GM12878 (cell line): Measurements from ENCODE around the gene OR51B4. TPM values are rescaled to one million over a fixed set of nuclear protein-coding genes. Genes with fewer than 3 reads are reported as not detected.

Source experiments
- ATAC-seq: fragments of 200-7000 bp; cut with Tn5 transposase; 3 replicates; pipeline ENCODE4 v1.9.1; 2020; ENCODE audit warnings: mild to moderate bottlenecking, moderate library complexity
- BruUV-seq: library from RNA; stranded (reverse); fragments of 400-500 nt; replicated peaks from 2 replicates; lab custom pipeline; 2021; lab: Mats Ljungman, UMichigan
- CTCF ChIA-PET: fragments of 300-600 bp; sonication (Branson Sonifier 250); formaldehyde crosslinking; extraction: SDS; loops from one replicate; lab custom pipeline; 2021; ENCODE audit warnings: inconsistent platforms; lab: Yijun Ruan, JAX
- POLR2A ChIA-PET: fragments of 350-600 bp; formaldehyde crosslinking; extraction: SDS; loops from one replicate; lab custom pipeline; 2021; ENCODE audit warnings: inconsistent platforms; lab: Charles Lee
- RAD21 ChIA-PET: fragments of 300-600 bp; sonication (Branson Sonifier 250); formaldehyde crosslinking; loops from one replicate; lab custom pipeline; 2023; ENCODE audit warnings: antibody characterized with exemption; ENCODE audit not compliant: unreplicated experiment; lab: Charles Lee
- SMC1A ChIA-PET: fragments of 300-600 bp; sonication (Branson Sonifier 250); formaldehyde crosslinking; loops from one replicate; lab custom pipeline; 2023; ENCODE audit not compliant: unreplicated experiment, uncharacterized antibody; lab: Charles Lee
- DNase-seq: peaks from one replicate; pipeline ENCODE4 v3.0.0-alpha.2; 2011; ENCODE audit warnings: low read depth, low spot score
- FAIRE-seq: peaks from 3 replicates; lab custom pipeline; 2011; peaks lifted over from hg19 to GRCh38; lab: Jason Lieb, UNC
- H2AFZ ChIP-seq: 2 replicates; pipeline ENCODE4 v1.6.0; 2011; ENCODE audit warnings: low read depth, low read length, control low read depth; ENCODE audit not compliant: control insufficient read depth
- H3K27ac ChIP-seq: 2 replicates; pipeline ENCODE4 v1.5.1; 2011; ENCODE audit warnings: control low read depth; ENCODE audit not compliant: control insufficient read depth, insufficient read depth
- H3K27me3 ChIP-seq, 2 experiments: replicated peaks in 1 of 2; 2 replicates each; pipeline versions ENCODE4 v1.6.0 to v1.6.1; 2011; ENCODE audit warnings: low read length in 1 of 2; ENCODE audit not compliant: control insufficient read depth in 2 of 2, insufficient read depth in 2 of 2
- H3K36me3 ChIP-seq, 2 experiments: 2 replicates each; pipeline ENCODE4 v1.5.1; 2011; ENCODE audit warnings: low read length in 1 of 2; ENCODE audit not compliant: control insufficient read depth in 2 of 2, insufficient read depth in 2 of 2
- H3K4me1 ChIP-seq: 2 replicates; pipeline ENCODE4 v1.6.1; 2011; ENCODE audit warnings: mild to moderate bottlenecking, low read length, moderate library complexity, mixed read lengths; ENCODE audit not compliant: control insufficient read depth, insufficient read depth
- H3K4me2 ChIP-seq: 2 replicates; pipeline ENCODE4 v1.6.0; 2011; ENCODE audit warnings: control low read depth; ENCODE audit not compliant: control insufficient read depth, insufficient read depth
- H3K4me3 ChIP-seq: fragments of 200-600 bp; sonication (generic); 2 replicates; pipeline ENCODE4 v1.5.1; 2016
- H3K79me2 ChIP-seq: 2 replicates; pipeline ENCODE4 v1.6.0; 2011; ENCODE audit warnings: low read length; ENCODE audit not compliant: control insufficient read depth, insufficient read depth
- H3K9ac ChIP-seq: 2 replicates; pipeline ENCODE4 v1.8.0; 2011; ENCODE audit warnings: low read length, control low read depth, mixed read lengths; ENCODE audit not compliant: control insufficient read depth, insufficient read depth
- H3K9me3 ChIP-seq: replicated peaks from 3 replicates; pipeline ENCODE4 v1.5.1; 2011; ENCODE audit warnings: mild to moderate bottlenecking, low read length; ENCODE audit not compliant: control insufficient read depth, insufficient read depth
- H4K20me1 ChIP-seq: 2 replicates; pipeline ENCODE4 v1.6.0; 2011; ENCODE audit not compliant: control insufficient read depth, insufficient read depth
- ATF7 ChIP-seq: fragments of 450-650 bp; IDR thresholded peaks from 2 replicates; pipeline ENCODE4 v1.6.1; 2016; ENCODE audit warnings: low read depth, mild to moderate bottlenecking
- FOXK2 ChIP-seq: fragments of 450-650 bp; IDR thresholded peaks from 2 replicates; pipeline ENCODE4 v1.6.1; 2017; ENCODE audit warnings: mild to moderate bottlenecking, moderate library complexity
- HDGF ChIP-seq: fragments of 450-650 bp; IDR thresholded peaks from 2 replicates; pipeline ENCODE4 v1.6.1; 2016; ENCODE audit warnings: antibody characterized with exemption
- IRF5 ChIP-seq: fragments of 450-650 bp; IDR thresholded peaks from 2 replicates; pipeline ENCODE4 v1.6.1; 2017; ENCODE audit warnings: borderline replicate concordance
- KDM1A ChIP-seq: fragments of 200-600 bp; sonication (generic); IDR thresholded peaks from 2 replicates; pipeline ENCODE4 v1.6.1; 2016; ENCODE audit warnings: borderline replicate concordance
- PAX5 ChIP-seq: IDR thresholded peaks from 2 replicates; pipeline ENCODE4 v1.6.1; 2011; ENCODE audit warnings: low read depth, low read length, borderline replicate concordance
- PKNOX1 ChIP-seq: fragments of 450-650 bp; IDR thresholded peaks from 2 replicates; pipeline ENCODE4 v1.6.1; 2016; ENCODE audit warnings: mild to moderate bottlenecking
- SMARCA5 ChIP-seq: fragments of 450-650 bp; IDR thresholded peaks from 2 replicates; pipeline ENCODE4 v1.6.1; 2017; ENCODE audit warnings: mild to moderate bottlenecking
- STAT1 ChIP-seq: fragments of 450-650 bp; conservative IDR thresholded peaks from 2 replicates; pipeline ENCODE4 v1.6.1; 2014; ENCODE audit warnings: antibody characterized with exemption, mild to moderate bottlenecking
- TARDBP ChIP-seq: IDR thresholded peaks from 2 replicates; pipeline ENCODE4 v1.6.1; 2016; ENCODE audit warnings: borderline replicate concordance
- ZNF207 ChIP-seq: fragments of 450-650 bp; IDR thresholded peaks from 2 replicates; pipeline ENCODE4 v1.6.1; 2014; ENCODE audit warnings: antibody characterized with exemption, mild to moderate bottlenecking, borderline replicate concordance
- ZNF274 ChIP-seq: IDR thresholded peaks from one replicate; pipeline ENCODE4 v1.8.0; 2011; ENCODE audit not compliant: insufficient read length, insufficient read depth
- WGBS: methylation state at CpG from one replicate; pipeline ENCODE4 v1.1.6; 2016; ENCODE audit warnings: low lambda C conversion rate; ENCODE audit not compliant: insufficient replicate concordance, insufficient coverage; ENCODE audit errors: missing lambda C conversion rate; 5-methylcytosine and 5-hydroxymethylcytosine counted together
- in situ Hi-C: fragments of 300-500 bp; cut with MboI; formaldehyde crosslinking; loops from 9 replicates; pipeline ENCODE4 v1.14.3; 2018; ENCODE audit warnings: mixed read lengths
- intact Hi-C: fragments of 100-400 bp; cut with micrococcal nuclease; formaldehyde crosslinking; loops from one replicate; pipeline ENCODE4 v1.14.2; 2022; ENCODE audit not compliant: unreplicated experiment
- polyA plus RNA-seq, 11 experiments: library from polyadenylated mRNA; depleted of rRNA in 4 of 11; unstranded in 6 of 11; stranded (reverse) in 5 of 11; fragments of >200 nt; fragmentation: Nextera tagmentation in 4 of 11; fragmentation: Illumina TruSeq in 1 of 11; extraction: Ambion mirVana in 4 of 11; extraction: Trizol in 1 of 11; gene quantifications; 1 replicate in 1 of 11; 2 replicates in 10 of 11; pipeline versions ENCODE4 v1.2.1 to v1.2.3, GENCODE V29; 2011 to 2016; ENCODE audit warnings: inconsistent platforms in 2 of 11, missing spikeins in 2 of 11, low read depth in 1 of 11
- total RNA-seq, 4 experiments: library from RNA; depleted of rRNA in 3 of 4; stranded (reverse); fragments of >200 nt in 3 of 4; fragmentation: Illumina TruSeq in 1 of 4; extraction: Trizol in 1 of 4; gene quantifications; 2 replicates each; pipeline versions ENCODE4 v1.2.1 to v1.2.3, GENCODE V29; 2013 to 2021
- TF ChIP-seq, protein P1 (sequence below): IDR thresholded peaks from 2 replicates; pipeline ENCODE4 v1.6.1; 2011; ENCODE audit warnings: borderline replicate concordance, low read depth, mild to moderate bottlenecking, moderate library complexity, mixed read lengths, low read length; ENCODE audit not compliant: insufficient read depth; ENCODE audit errors: extremely low read length

Gene OR51B4
- total and polyA plus RNA-seq, 10 of the 15 experiments (the other 5 are each of a cell fraction or from before 2014, with no cell fraction given): 0.23 to 2.1 TPM; not detected in 8

- intact Hi-C loops: no loop called here
- POLR2A ChIA-PET: no interaction called here
- no peaks in the 10 kb centered on the region for H3K9me3 ChIP-seq
- no peak; the same call in 2 of the 3 replicates for ATAC-seq
- no TSS peak for BruUV-seq
- H3K4me2 ChIP-seq: no peak overlapping the region
- H3K79me2 ChIP-seq: no peaks in the 10 kb centered on the region
- no peak overlapping the region for H3K4me3 ChIP-seq
- no peaks in the 10 kb centered on the region for H4K20me1 ChIP-seq
- no peak overlapping the region for H2AFZ ChIP-seq
- WGBS: 10% methylated on average over 4 of the region's 4 CpGs
- SMC1A ChIA-PET: no interaction called here
- DNase-seq: no peak
- no peak for TF ChIP-seq HDGF
- 0 out of 2 replicates have a peak, but pooled peaks have one; percentile 15 for TF ChIP-seq ATF7
- RAD21 ChIA-PET: no interaction called here
- no peaks in the 10 kb centered on the region for H3K27me3 ChIP-seq
- FAIRE-seq: no peak
- no peak overlapping the region for H3K9ac ChIP-seq
- no peak overlapping the region for H3K27ac ChIP-seq
- in situ Hi-C loops: no loop called here
- H3K36me3 ChIP-seq: no peaks in the 10 kb centered on the region
- H3K4me1 ChIP-seq: no peaks in the 10 kb centered on the region
- CTCF ChIA-PET: interaction anchor here (1.2 kb wide), 1 partner anchor 12 kb away, joined by 3 read pairs; no protein-coding TSS in a partner anchor
These were observed 29.2 kb downstream of the OR51B4 start for GRCh38 chr11:5272395-5273017.

DNA sequence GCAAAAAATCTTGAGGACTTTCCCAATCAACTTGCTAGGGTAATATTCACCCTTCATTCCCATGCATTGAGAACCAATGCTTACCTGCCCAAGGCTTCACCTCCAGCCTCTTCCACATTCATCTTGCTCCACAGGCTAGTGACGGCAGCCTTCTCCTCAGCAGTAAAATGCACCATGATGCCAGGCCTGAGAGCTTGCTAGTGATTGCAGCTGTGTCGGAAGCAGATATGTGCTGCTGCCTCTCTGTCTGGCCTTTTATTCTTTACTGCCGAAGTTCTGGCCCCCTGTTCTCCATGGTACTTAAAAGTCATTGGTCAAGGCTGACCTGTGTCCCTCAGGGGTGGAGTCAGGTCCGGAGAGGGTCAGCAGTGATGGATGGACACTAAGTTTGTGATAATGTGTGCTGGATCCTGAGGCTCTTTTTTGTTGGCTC is 32.0 kb downstream of the OR51B4 start, which contains the start of gene HBE1:
HBE1 (minus strand) TSS at position 231 of the 433 bp plus-strand sequence; CDS start at position 176, 55 bp downstream.
- ATAC-seq (no peak), FAIRE-seq (no peak), DNase-seq (no peak)
- H4K20me1 ChIP-seq: no peaks in the 10 kb centered on the region
- H3K9me3 ChIP-seq: no peaks in the 10 kb centered on the region
- H2AFZ ChIP-seq: no peak within 1 kb of the TSS
- no peak within 1 kb of the TSS for H3K27ac ChIP-seq
- no peak within 1 kb of the TSS for H3K4me2 ChIP-seq
- SMC1A ChIA-PET: no interaction called here
- H3K79me2 ChIP-seq: no peaks in the 10 kb centered on the region
- no peak within 1 kb of the TSS for H3K9ac ChIP-seq
- POLR2A ChIA-PET: no interaction called here
- no peak within 1 kb of the TSS for H3K4me3 ChIP-seq
- intact Hi-C loops: no loop called here
- no peaks in the 10 kb centered on the region for H3K36me3 ChIP-seq
- no TSS peak for BruUV-seq
- RAD21 ChIA-PET: no interaction called here
- in situ Hi-C loops: no loop called here
- no peaks in the 10 kb centered on the region for H3K27me3 ChIP-seq
- CTCF ChIA-PET: no interaction called here
- 23% methylated on average over 4 of the region's 4 CpGs for WGBS
- H3K4me1 ChIP-seq: no peaks in the 10 kb centered on the region
- TF ChIP-seq TARDBP: no peak
- TF ChIP-seq, protein P1, sequence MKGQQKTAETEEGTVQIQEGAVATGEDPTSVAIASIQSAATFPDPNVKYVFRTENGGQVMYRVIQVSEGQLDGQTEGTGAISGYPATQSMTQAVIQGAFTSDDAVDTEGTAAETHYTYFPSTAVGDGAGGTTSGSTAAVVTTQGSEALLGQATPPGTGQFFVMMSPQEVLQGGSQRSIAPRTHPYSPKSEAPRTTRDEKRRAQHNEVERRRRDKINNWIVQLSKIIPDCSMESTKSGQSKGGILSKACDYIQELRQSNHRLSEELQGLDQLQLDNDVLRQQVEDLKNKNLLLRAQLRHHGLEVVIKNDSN: no peak
- TF ChIP-seq PKNOX1: no peak
- TF ChIP-seq STAT1: no peak
- TF ChIP-seq SMARCA5: no peak
- no peak for TF ChIP-seq IRF5
- no peak for TF ChIP-seq PAX5
- no peak for TF ChIP-seq FOXK2
- TF ChIP-seq ZNF274: no peak
- no peak for TF ChIP-seq ZNF207
- TF ChIP-seq KDM1A: no peak
